IPS-20b (cell line): ENCODE data around the gene PDGFRB.

Source experiments
- H3K27ac ChIP-seq: one replicate; pipeline ENCODE4 v1.5.1; 2013; ENCODE audit warnings: low read length
- H3K27me3 ChIP-seq: 2 replicates; pipeline ENCODE4 v1.6.1; 2013; ENCODE audit warnings: mild to moderate bottlenecking, low read length, inconsistent platforms; ENCODE audit not compliant: insufficient read depth
- H3K36me3 ChIP-seq: 2 replicates; pipeline ENCODE4 v1.6.1; 2013; ENCODE audit warnings: low read depth, mild to moderate bottlenecking, inconsistent platforms, low read length, moderate library complexity; ENCODE audit not compliant: insufficient read depth
- H3K4me1 ChIP-seq: 2 replicates; pipeline ENCODE4 v1.6.1; 2013; ENCODE audit warnings: mild to moderate bottlenecking, control low read depth, inconsistent platforms, low read length, moderate library complexity; ENCODE audit not compliant: insufficient read depth
- H3K4me3 ChIP-seq: 2 replicates; pipeline ENCODE4 v1.5.1; 2013; ENCODE audit warnings: mild to moderate bottlenecking, low read length, inconsistent platforms
- H3K9ac ChIP-seq: 2 replicates; pipeline ENCODE4 v1.6.1; 2013; ENCODE audit warnings: low read depth, mild to moderate bottlenecking, inconsistent platforms, low read length, moderate library complexity
- H3K9me3 ChIP-seq: 2 replicates; pipeline ENCODE4 v1.6.1; 2013; ENCODE audit warnings: mild to moderate bottlenecking, low read depth, low read length, inconsistent platforms; ENCODE audit not compliant: insufficient read depth

Gene PDGFRB

DNA sequence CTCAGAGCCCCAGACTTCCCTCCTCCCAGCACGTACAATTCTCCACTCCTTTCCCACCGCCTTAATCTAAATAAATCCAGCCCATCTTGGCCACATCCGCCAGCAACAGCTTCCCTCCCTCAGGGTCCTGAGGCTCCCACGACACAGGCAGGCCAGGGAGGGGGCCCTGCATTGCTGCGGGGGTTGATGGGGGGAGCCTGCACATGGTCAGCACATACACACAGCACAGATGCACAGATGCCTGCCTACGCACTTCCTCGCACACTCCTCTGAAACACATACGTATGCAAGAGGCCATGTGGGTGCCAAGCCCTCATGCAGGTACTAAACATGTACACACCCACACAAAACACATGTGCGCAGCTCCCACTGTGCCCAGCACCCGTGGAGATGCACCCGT is 14.8 kb downstream of the PDGFRB start:
- H3K4me3 ChIP-seq, result no peak overlapping the region
- H3K4me1 ChIP-seq, result peaks cover 37% of the 10 kb centered on the region
- H3K9ac ChIP-seq, result no peak overlapping the region

DNA sequence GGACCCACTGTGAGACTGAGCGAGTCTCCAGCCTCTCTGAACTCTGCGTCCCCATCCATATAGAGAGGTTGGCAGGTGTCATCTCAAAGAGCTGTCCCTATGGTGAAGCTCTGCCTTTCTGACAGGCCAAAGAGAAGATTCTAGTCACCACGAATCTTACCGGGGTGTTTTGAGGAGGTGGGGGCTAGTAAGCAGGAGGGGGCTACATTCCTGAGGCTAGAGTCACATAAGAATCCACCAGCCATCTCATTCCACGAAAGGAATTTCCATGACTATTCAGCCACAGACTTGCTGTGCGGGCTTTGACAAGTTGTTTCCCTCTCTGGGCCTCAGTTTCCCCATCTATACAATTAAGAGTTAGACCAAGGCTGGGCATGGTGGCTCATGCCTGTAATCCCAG is 16.3 kb downstream of the PDGFRB start:
- Histone ChIP-seq H3K27ac (no peak overlapping the region), H3K9ac (no peak overlapping the region), H3K4me3 (no peak overlapping the region), H3K36me3 (no peaks in the 10 kb centered on the region), H3K27me3 (peaks cover 14% of the 10 kb centered on the region; the same call in 1 of the 2 replicates), H3K9me3 (no peaks in the 10 kb centered on the region), H3K4me1 (peaks cover 32% of the 10 kb centered on the region)

More for the DNA sequence above, 14.8 kb downstream of the PDGFRB start:
- Histone ChIP-seq H3K27me3 (peaks cover 1% of the 10 kb centered on the region; the same call in 1 of the 2 replicates), H3K36me3 (no peaks in the 10 kb centered on the region), H3K27ac (no peak overlapping the region), H3K9me3 (no peaks in the 10 kb centered on the region)

- H3K9me3 ChIP-seq, result no peaks in the 10 kb centered on the region
- no peak overlapping the region for H3K27ac ChIP-seq
- peaks cover 29% of the 10 kb centered on the region for H3K4me1 ChIP-seq
- peak overlapping the region; percentile 59; the same call in 1 of the 2 replicates for H3K9ac ChIP-seq
- no peaks in the 10 kb centered on the region for H3K36me3 ChIP-seq
- no peak overlapping the region for H3K4me3 ChIP-seq
- peaks cover 20% of the 10 kb centered on the region; the same call in 1 of the 2 replicates for H3K27me3 ChIP-seq
Observed at GRCh38 chr5:150138551-150139265, 16.9 kb downstream of the PDGFRB start.

DNA sequence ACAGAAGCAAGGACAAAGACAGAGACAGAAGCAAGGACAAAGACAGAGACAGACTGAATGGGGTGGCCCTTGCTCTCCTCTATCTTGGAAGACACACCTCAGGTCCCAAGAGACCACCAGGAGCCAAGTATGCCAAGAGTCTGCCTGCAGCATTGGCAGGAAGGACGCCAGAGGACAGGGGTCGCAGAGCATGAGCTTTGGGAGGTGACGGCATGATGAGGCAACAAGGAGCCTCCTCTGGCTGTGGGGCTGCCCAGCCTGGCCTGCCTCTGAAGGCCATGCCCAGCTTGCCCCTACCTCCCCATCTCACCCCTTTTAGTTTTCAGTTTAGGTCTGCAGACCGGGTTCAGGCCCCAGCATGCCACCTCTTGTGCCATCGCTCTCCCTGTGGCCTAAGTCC is 17.6 kb downstream of the PDGFRB start:
- H3K4me3 ChIP-seq, result no peak overlapping the region
- H3K27me3 ChIP-seq, result peaks cover 26% of the 10 kb centered on the region; the same call in 1 of the 2 replicates
- no peaks in the 10 kb centered on the region for H3K36me3 ChIP-seq
- peaks cover 26% of the 10 kb centered on the region for H3K4me1 ChIP-seq
- no peaks in the 10 kb centered on the region for H3K9me3 ChIP-seq
- H3K27ac ChIP-seq, result no peak overlapping the region
- peak overlapping the region; percentile 59; the same call in 1 of the 2 replicates for H3K9ac ChIP-seq

DNA sequence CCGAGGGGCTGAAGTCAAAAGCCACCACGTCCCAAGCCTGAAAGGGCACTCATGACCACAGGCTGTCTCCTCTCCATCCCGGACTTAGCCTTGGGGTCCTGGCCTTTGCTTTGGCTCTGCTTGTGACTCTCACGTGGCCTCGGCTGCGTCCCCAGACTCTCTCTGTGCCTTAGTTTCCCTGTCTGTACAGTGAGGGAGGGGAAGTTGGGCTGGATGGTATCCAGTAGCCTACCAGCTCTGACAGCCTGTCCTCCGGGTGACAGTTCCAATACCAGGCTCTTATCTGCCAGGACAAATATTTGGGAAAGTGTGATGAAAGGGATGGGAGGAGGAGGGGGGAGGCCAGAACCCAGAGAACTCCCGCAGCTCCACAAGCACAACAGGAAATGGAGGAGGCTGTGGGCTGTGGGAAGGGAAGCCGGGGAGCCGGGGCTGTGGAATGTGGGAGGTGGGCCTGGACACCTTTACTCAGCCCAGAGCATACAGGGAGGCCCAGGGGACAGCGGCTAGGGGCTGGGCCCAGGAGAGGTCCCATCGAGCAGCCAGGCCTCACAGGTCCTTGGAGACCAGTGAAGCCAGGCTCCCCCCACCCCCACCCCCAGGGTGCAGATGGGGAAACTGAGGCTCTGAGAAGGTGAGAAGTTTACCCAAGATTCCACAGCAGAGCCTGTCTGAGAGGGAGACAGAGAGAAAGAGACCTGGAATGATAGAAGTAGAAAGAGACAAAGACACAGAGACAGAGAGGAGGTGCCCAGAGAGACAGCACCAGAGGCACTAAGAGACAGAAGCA is 18.3 kb downstream of the PDGFRB start:
- Histone ChIP-seq H3K4me3 (no peak overlapping the region), H3K27me3 (peaks cover 30% of the 10 kb centered on the region), H3K27ac (no peak overlapping the region), H3K36me3 (no peaks in the 10 kb centered on the region), H3K4me1 (peaks cover 26% of the 10 kb centered on the region), H3K9me3 (no peaks in the 10 kb centered on the region), H3K9ac (no peak overlapping the region)

GRCh38 chr5:150136305-150137167 is 19.1 kb downstream of the PDGFRB start:
- H3K27ac ChIP-seq, result no peak overlapping the region
- H3K9ac ChIP-seq, result no peak overlapping the region

DNA sequence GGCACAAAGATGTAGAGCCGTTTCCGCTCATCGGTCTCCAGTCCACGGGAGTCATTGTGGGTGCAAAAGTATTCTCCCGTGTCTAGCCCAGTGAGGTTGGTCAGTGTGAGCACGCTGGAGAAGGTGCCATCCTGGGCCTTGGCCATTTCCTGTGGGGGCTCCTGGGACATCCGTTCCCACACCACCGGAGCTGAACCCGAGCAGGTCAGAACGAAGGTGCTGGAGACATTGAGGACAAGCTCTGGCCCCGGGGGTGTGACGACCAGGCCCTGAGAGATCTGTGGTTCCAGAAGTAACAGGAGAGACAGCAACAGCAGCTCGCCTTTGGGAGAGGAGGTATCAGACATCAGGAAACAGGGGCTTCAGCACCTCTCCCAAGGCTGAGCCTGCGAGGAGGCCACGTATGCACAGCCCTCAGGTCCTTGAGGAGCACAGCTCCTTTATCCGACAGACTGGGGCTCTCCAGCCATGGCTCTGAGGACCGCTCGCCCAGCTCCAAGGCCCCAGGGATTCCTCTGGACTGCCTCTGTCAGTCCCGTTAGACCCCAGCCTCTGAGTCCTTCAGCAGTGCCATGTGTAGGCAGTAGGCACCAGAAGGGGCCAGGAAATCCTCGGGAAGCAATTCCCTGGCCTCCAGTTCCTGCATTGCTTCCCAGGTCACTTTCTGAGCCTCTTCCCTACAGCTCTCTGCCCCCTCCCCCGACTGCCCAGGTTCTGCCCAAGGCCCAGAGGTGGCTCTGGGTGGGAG is 19.9 kb downstream of the PDGFRB start:
- Histone ChIP-seq H3K36me3 (no peaks in the 10 kb centered on the region), H3K27ac (no peak overlapping the region), H3K9me3 (no peaks in the 10 kb centered on the region), H3K9ac (no peak overlapping the region), H3K4me1 (peaks cover 30% of the 10 kb centered on the region), H3K4me3 (no peak overlapping the region), H3K27me3 (peaks cover 45% of the 10 kb centered on the region)

More at GRCh38 chr5:150136305-150137167, 19.1 kb downstream of the PDGFRB start:
- H3K9me3 ChIP-seq, result no peaks in the 10 kb centered on the region
- no peaks in the 10 kb centered on the region for H3K36me3 ChIP-seq
- H3K4me3 ChIP-seq, result no peak overlapping the region
- peaks cover 38% of the 10 kb centered on the region for H3K27me3 ChIP-seq
- H3K4me1 ChIP-seq, result peaks cover 23% of the 10 kb centered on the region

DNA sequence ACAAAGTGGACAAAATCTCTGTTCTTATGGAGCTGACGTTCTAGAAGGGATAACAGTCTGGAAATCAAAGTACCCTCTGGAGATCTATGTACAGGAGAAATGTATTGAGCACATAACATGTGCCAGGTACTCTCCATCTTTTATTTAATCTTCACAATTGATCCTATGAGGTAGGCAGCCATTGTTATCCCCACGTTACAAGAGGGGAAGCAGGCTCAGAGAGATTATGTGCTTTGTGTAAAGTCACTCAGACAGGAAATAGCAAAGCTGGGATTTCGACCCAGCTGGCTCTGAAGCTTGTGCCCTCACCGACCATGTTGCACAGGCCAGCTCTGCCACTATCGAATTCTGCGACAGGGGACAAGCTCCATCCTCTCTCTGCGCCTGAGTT is 21.5 kb downstream of the PDGFRB start:
- no peaks in the 10 kb centered on the region for H3K9me3 ChIP-seq
- H3K36me3 ChIP-seq, result no peaks in the 10 kb centered on the region
- H3K27me3 ChIP-seq, result peaks cover 58% of the 10 kb centered on the region
- H3K9ac ChIP-seq, result no peak overlapping the region
- no peak overlapping the region for H3K27ac ChIP-seq
- H3K4me3 ChIP-seq, result no peak overlapping the region
- peaks cover 32% of the 10 kb centered on the region for H3K4me1 ChIP-seq

DNA sequence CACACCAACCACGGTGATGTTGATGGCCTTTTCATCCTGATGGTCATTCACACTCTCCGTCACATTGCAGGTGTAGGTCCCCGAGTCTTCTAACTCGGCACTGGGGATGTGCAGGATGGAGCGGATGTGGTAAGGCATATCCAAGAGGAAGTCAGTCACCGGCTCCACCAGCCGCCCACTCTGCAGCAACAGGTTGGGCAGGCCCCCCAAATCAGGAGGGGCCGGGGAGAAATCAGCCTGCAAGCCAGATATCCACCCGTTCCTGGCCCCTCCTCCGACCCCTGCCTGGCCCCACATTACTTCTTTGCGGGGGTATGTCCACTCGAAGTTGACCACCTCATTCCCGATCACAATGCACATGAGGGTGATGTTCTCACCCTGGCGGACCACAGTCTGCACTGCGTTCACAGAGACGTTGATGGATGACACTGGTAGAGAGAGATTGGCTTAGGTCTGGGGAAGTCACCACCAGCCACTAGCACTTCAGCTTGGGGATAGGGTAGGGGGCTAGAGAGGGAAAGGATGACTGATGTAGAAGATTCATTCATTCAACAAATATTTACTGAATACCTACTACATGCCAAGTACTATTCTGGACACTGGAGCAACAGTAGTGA is 22.0 kb downstream of the PDGFRB start:
- Histone ChIP-seq H3K9me3 (no peaks in the 10 kb centered on the region), H3K27ac (no peak overlapping the region), H3K4me1 (peaks cover 28% of the 10 kb centered on the region), H3K27me3 (peaks cover 60% of the 10 kb centered on the region), H3K9ac (no peak overlapping the region), H3K36me3 (no peaks in the 10 kb centered on the region), H3K4me3 (no peak overlapping the region)

GRCh38 chr5:150132740-150133139 is 22.9 kb downstream of the PDGFRB start:
- peaks cover 22% of the 10 kb centered on the region for H3K4me1 ChIP-seq
- peaks cover 60% of the 10 kb centered on the region for H3K27me3 ChIP-seq
- no peak overlapping the region for H3K9ac ChIP-seq
- no peaks in the 10 kb centered on the region for H3K36me3 ChIP-seq
- no peak overlapping the region for H3K4me3 ChIP-seq
- H3K9me3 ChIP-seq, result no peaks in the 10 kb centered on the region
- no peak overlapping the region for H3K27ac ChIP-seq
